HG02763 (cell line): ENCODE measurements around the gene CCDC182.

ENCODE experiments used
- ATAC-seq: cut with Tn5 transposase; IDR thresholded peaks from one replicate; pipeline ENCODE4 v1.9.1; 2021; ENCODE audit warnings: mild to moderate bottlenecking, moderate library complexity; ENCODE audit not compliant: unreplicated experiment

CCDC182 gene

DNA sequence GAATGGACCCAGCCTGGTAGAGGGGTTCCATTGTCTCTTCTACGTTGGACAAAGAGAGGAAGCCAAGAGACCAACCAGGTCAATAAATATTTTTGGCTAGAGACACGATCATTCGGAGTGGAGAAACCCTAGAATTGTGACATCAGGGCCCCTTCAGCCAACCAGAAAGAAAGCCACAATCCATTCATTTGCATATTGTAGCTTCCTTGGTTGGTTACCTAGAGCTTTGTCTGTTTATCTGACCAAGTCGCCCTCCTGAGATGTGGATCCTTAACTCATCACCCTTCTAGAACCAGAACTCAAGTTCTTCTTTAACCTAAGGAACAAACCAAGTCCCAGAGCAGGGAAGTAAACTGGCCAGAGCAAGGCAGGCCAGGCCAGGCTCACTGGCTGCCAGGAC, at the start of gene CCDC182:
Gene CCDC182, minus strand, starts transcription at position 58 of the 400 bp plus-strand sequence. Its CDS starts 27 bp downstream, at position 31.
- no peak for ATAC-seq

DNA sequence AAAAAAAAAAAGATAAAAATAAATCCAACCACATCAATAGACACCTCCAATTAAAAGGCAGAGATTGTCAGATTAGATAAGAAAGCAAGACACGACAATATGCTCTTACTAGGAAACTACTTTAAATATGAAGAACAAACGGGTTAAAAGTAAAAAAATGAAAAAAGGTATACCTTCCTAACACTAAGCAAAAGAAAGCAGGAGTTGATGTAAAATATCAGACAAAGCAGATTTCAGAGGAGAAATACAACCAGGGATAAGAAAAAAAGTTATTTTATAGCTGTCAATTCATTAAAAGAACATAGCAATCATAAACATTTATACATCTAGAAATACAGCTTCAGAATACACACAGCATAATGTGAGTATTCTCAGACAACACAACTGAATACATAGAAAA, 49.7 kb upstream of the CCDC182 start:
- ATAC-seq, result no peak

DNA sequence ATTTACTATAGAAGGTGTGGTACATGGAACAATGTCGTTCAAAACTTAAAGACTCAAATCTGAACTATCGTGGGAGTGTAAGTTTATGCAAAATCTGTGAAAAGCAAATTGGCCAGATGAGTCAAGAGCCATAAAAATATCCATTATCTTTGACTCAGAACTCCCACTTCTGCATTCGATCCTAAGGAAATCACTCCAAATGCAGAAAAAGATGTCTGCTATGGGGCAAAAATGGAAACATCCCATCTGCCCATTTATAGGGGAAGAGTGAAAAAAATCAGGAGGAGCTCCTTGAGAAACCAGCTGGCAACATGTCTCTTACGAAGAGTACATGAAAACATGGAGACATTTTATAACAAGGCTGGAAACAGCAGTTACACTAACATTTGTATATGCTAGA, 43.6 kb upstream of the CCDC182 start:
- no peak for ATAC-seq

DNA sequence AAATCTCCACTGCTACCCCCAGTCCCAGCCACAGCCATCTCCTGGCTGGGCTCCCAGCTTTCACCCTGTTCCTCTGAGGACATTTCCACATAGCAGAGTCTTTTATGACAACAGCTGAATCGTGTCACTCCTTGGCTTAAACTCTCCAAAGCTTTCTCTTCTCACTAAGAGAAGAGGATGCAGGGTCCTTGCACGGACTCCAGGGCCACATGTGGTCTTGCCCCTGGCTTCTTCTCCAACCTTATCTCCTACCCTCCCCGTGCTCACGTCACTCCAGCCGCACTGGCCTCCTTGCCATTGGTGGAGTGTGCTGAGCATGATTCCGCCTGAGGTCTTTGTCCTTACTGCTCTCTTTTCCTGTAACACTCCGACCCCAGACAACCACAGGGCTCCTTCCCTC, 39.9 kb upstream of the CCDC182 start:
- ATAC-seq, result no peak

DNA sequence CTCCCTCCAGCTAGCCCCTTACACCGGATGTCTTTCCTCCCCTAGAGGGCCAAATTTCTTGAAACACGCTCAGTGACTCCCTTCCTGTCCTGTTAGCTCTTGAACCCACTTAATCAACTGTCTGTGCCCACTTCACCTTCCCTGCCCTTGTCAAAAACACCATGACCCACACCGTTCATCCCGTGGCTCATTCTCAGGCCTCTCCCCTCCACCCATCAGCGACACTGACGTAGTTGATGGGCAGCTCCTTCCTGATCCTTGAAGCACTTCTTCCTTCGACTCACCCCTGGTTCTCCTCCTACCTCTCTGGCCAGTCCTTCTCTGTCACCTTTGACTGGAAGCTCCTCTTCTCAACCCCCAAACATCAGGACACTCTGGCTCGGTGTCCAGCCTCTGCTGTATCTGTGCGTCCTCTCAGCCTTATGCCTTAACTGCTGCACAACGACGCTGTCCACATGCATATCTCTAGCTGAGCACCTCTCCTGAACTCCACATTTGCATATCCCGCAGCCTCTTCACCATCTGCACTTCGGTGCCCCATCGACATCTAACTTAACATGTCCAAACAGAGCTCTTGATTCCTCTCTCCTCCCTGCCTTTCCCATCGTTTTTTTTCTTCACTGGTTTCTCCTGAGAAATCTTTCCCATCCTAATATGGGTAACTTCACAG, 39.3 kb upstream of the CCDC182 start:
- no peak for ATAC-seq

DNA sequence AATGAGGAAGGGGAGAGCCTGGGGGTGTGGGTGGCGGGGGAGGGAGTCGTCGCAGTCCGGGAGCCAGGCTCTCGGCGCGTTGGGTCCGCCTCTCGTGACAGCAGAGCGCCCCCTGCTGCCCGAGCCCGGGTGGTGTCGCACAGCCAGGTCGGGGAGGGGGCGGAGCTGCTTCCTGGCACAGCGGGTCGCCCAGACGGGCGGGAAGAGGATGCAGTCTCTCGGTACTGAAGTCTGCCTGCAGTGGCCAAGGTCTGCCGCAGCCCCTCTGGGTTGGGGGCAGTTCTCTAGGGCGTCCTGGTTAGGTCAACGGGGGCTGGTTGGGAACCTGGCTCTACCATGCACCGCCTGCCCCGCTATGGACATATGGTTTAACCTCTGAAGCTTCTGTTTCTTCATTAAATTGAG, 38.2 kb upstream of the CCDC182 start:
- no peak for ATAC-seq

DNA sequence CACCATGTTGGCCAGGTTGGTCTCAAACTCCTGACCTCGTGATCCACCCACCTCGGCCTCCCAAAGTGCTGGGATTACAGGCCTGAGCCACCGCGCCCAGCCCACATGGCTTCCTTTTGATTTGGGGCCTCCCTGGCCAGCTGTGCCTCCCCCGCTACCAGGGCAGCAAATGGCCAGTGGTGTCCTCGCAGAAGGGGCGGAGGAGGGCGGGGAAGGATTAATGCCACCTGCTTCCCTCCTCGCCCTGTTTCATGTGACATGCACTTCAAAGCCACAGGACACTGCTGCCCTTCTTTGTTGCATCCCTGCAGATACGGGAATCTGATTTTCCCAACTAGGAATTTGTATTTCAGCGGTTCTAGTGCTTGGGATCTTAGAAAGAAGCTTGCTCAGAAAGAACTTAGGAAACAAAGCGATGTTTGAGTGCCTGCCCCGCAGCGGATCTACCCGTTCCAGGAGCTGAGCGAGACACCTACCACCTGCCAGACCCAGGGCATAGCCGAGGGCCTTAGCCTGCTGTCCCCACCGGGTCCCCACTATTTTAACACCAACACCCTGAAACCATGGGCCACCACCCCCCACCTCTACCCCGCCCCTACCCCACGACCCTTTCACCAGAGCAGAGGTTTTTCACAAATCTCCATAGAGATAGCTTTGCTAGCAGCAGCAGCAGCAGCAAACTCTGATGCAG, 37.7 kb upstream of the CCDC182 start:
- ATAC-seq, result no peak

DNA sequence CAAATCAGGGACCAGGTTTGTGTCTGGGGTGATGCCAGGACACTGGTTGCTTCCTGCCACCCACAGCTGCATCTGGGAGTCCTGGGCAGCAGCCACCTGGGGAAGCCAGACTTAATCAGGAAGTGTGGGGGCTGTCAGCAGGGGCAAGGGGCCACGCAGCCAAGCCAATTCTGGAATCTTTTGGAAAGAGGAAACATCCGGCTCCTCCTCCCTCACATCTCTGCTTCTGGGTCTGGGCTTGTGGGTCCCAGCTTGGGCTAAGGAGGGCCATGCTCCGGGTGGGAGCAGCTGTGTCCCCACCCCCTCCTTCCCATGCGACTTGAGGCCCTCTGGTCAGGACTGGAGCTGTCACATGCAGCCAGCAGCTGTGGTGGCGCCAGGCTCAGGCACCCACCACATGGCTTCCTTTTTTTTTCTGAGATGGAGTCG, 37.0 kb upstream of the CCDC182 start:
- no peak for ATAC-seq

DNA sequence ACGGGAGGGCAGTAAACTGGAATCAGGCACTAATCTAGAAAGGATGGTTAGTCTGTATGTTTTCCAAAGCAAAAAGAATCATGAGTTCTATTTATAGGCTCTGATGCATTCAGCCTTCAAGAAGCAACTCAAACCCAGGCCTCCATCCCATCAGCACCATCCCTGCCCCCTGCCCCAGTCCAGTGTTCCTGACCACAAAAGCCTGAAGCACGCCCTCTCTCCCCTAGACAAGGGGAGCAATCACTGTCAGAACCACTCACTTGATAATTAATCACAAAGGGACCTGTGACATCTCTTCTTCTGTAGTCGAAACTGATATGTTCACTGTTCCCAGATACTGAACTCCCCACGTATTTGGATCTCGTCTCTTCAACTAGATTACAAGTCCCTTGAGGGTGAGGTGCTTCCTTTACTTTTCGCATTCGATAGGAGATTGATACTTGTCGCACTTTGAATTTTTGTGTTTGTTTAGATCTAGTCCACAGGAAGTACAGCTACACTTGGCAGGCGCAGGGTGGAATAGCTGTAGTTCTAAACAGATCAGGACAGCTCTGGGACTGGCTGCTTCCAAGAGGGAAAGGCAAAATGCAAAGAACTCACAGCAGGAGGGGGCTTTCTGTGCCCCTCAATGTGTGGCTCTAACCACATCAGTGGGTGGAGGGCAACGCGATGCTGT, 36.4 kb upstream of the CCDC182 start:
- ATAC-seq, result no peak

DNA sequence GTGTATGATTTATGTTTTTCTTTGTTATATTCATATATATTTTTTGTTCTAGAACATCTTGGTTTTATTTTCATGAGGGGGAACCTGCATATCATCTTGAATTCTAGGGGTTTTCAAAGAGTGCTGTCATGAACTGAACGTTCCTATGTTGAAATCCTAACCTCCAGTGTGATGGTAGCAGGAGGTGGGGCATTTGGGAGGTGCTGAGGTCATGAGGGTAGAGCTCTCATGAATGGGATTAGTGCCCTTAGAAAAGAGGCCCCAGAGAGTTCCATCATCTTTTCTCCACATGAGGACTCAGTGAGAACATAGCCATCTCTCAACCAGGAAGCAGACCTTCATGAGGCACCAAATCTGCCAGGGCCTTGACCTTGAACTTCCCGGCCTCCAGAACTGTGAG, 34.6 kb upstream of the CCDC182 start:
- no peak for ATAC-seq

DNA sequence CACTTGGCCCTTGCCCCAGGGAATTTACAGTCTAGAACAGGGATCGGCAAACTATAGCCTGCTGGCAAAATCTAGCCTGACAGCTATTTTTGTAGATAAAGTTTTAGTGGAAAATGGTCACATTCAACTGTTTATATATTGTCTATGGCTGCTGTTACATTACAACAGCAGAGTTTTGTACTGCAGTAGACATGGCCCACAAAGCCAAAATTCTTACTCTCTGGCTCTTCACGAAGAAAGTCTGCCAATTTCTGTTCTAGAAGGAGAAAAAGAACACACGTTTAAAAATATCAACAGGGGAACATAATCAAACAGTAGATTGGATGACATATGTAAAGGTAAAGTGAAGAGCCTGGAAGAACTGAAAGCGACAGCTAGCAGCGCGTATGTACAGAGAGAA, 33.2 kb upstream of the CCDC182 start:
- ATAC-seq, result no peak

DNA sequence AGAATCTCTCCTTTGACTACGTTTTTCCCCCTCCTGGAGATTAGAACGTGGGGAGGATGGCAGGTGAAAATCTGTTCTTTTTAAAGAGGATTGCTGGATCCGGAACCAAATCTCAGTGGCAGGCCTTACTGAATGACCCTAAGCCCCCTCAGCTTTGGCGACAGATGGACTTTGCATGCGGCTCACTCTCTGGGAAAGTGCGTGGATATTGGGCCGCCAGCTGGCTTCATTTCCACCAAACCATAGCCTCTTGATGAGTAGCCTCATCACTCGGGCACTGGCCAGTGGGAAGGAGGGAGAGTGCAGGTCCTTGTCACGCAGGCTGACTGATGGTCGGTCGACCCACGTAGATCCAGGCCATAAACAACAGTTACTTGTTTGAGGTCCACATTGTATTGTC, 31.3 kb upstream of the CCDC182 start:
- no peak for ATAC-seq

DNA sequence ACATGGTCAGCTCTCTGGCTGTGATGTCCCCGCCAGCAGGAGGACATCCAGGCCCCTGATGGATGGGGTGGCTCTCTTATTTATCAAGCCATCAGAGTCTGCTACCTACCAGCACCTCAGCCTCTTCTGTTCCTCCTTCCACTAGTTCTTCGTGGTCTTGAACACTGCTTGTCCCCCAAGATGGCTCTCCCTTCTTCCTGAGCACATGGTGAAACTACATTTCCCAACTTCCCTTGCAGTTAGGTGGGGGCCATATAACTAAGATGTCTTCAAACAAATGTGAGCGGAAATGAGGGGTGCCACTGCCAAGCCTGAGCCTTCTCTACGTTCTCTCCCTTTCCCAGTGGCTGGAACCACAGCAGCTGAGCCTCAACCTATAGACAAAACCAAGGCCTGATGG, 29.8 kb upstream of the CCDC182 start:
- no peak for ATAC-seq

DNA sequence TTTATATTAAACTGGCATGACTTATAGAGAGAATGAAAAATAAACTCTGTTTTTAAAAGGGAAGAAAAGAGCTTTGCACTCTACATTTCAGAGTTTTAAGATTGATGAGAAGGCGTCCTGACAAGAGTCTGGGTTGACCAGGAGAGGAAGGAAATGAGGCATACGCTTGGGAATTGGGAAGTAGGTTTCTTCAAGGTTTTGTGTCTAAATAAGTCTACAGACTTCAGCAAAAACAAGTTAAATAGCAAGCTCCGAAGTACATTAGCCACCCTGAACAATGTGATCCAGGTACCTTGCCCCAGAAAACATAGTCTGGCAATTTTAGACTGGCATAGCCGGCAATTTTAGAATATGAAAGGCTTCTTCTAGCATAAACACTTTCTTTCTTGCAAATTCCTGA, 28.5 kb upstream of the CCDC182 start:
- no peak for ATAC-seq

DNA sequence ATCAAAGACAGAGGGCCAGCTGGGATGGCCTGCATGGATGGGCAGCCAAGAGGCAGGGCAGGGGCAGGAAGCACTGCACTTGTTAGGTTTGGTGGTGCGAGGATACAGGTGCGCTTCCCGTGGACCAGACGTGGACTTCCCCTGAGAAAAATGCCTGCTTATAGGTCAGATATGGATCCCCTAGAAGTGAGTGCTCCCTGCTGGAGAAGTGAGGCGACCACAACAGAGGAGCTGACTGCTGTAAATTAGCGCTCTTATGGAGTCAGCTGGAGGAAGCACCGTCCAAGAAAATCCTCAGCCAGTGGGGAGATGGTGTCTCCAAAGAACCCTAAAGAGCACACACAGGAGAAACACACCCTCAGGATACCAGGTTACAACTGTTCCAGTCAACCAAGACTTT, 27.7 kb upstream of the CCDC182 start:
- no peak for ATAC-seq

DNA sequence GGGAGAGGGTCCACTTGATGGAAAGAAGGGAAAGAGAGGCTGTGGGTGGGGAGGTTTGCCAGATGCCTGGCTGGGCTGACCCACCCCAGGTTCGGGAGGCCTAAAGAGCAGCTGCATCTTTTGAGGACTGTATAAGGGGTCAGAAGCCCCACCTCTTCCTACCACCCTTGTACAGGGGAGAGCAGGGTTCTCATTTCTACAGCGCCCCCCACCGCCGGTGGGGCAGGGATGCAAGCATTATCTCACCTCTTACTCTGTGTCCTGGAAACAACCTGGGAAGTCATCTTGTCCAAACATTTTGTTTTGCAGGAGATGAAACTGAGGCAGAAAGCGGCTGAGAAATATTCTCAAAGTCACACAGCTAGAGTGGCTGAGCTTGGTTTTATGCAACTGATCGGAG, 22.5 kb upstream of the CCDC182 start:
- ATAC-seq, result no peak

DNA sequence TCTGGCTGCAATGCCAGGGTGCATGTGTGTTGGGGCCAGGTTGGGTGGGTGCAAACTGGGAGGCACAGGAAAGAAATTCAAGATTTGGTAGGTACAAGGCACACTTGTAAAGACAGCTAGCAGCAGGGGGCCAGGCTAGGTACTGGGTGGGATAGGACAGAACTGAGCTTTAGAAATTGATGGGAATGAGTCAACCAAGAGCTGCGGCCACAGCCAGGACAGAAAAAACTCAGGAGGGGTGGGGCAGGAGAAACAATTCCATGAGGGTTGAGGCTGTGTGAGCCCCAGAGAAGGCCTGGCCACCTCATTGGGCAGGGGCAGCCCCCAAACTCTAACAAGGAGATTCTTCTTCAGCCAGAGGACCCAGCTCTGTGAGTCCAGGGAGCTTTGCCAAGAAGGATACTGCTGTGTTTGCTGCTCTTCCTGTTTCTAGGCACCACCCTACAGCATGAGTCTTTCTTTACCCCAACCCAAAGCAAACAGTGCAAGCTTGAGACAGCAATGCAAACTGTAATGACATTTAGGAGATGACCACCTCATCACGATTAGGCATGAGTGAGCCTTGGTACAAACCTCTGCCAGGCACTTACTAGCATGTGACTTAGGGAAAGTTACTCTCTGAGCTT, 21.3 kb upstream of the CCDC182 start:
- no peak for ATAC-seq

DNA sequence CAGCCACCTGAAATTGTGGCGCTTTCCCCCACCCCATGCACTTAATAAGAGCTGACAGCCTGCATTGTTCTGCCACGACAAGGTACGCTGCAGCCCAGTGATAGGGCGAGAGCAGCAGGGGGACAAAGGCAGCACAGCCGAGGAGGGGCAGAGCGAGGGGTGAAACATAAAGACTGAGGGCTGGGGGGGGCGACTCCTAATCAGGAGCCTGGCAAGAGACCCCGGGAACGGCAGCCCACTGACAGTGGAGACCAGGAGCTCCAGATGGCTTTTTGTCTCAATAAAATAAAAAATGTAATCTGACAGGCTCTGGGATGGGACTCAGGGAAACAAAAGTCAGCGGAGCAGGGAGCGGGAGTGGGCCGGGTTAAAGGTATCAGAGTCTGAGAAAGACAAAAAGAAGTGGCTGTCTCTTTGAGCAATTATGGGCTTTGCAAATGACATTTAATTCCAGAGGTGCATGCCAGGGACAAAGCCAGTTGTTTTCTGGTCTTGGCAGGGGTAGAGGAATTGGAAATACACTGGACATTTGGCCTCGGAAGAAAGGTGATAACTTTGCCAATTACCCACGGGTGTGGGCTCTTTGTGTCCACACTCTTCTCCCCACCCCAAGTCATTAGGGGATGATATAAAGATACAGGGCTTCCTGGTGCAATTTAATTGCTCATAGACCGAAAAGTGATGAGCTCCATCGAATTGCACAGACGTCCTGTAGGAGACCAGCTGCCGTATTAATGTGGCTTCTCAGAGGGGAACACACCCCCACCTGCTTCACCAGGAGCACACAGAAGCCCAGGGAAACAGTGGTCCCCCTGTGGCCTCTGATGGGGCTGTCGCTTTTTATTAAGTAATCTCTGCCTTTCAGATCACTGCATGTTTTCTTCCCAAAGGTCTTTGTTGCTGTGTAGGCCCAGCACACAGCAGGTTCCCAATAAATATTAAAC, 17.6 kb upstream of the CCDC182 start:
- ATAC-seq, result no peak

DNA sequence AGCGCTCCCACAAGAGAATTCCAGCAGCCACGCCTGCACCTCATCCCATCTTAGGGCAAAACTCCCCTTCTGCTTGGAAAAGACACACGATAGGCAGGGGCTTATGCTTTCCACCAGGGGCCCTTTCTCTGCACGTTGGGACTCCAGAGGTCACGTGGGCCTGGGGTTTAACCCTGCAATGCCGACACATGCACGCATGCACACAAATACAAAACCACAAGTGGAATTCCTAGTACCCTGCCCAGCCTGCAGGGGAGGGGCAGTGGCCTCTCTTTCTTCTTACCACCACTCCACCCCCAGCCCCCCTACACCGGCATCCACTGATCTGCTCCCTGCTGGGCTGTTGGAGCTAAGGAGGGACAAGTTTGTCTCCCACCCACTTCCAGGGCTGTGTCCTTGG, 16.8 kb upstream of the CCDC182 start:
- no peak for ATAC-seq

DNA sequence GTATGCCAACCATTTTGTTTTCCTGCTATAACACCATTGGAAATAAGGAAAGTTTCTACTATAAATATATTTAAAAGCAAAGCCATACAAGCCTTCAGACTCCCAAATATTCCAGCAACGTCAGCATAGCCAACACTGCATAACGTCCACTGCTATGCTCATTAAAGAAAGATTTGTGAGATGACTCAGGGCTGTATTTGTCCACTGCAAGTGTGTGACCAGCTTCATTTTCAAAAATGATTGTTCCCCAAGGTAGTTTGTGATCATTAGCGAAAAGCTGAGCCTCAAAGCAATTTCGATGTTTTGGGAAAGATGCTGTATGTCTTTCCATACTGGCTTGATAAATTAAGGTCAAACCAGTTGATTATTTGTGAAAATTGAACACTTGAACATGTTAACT, 14.9 kb upstream of the CCDC182 start:
- ATAC-seq, result no peak

DNA sequence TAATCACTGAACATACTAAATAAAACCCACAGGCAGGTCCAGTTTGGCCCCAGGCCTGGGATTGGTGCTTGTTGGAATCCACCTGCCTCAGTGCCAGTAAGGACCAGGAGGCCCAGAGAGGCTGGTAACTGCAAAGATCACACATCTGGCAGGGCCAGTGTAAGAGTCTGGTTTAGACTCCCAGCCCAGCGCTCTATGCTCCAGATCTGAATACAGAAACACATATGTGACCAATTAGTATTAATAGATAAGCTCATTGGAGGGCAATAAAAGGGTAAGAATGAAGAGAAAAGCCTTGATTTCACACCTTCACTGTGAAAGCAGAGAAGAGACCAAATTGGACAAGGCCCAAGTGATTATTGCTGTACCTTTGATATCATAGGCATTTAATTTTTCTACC, 13.6 kb upstream of the CCDC182 start:
- no peak for ATAC-seq
